HepG2 (cell line): ENCODE results near the gene MBD3. TPM values are rescaled to one million over a fixed set of nuclear protein-coding genes. Genes with fewer than 3 reads are reported as not detected.

Experiments used
- GABPB1 ChIP-seq: IDR thresholded peaks from 2 replicates; pipeline ENCODE4 v1.6.1; 2016; ENCODE audit warnings: mild to moderate bottlenecking, missing genetic modification reagents, moderate library complexity, missing compliant biosample characterization
- RARA ChIP-seq: IDR thresholded peaks from 2 replicates; pipeline ENCODE4 v1.6.1; 2016; ENCODE audit warnings: missing genetic modification reagents, missing compliant biosample characterization
- SSRP1 ChIP-seq: IDR thresholded peaks from 2 replicates; pipeline ENCODE4 v1.6.1; 2016; ENCODE audit warnings: control low read depth
- TARDBP ChIP-seq: sonication (generic); formaldehyde crosslinking; IDR thresholded peaks from 2 replicates; pipeline ENCODE4 v1.8.0; 2022; ENCODE audit warnings: mild to moderate bottlenecking, missing genetic modification reagents
- ZBTB1 ChIP-seq: sonication (generic); formaldehyde crosslinking; IDR thresholded peaks from 2 replicates; pipeline ENCODE4 v1.4.0; 2020; ENCODE audit warnings: missing genetic modification reagents, borderline replicate concordance
- ZBTB38 ChIP-seq: sonication (generic); formaldehyde crosslinking; IDR thresholded peaks from 2 replicates; pipeline ENCODE4 v1.5.1; 2020; ENCODE audit warnings: mild to moderate bottlenecking, missing genetic modification reagents
- ZC3H4 ChIP-seq: sonication (generic); formaldehyde crosslinking; IDR thresholded peaks from 2 replicates; pipeline ENCODE4 v1.4.0; 2020; ENCODE audit warnings: missing genetic modification reagents, borderline replicate concordance
- ZNF251 ChIP-seq: sonication (generic); formaldehyde crosslinking; IDR thresholded peaks from 2 replicates; pipeline ENCODE4 v1.9.0; 2021; ENCODE audit warnings: mild to moderate bottlenecking, missing genetic modification reagents
- ZNF496 ChIP-seq: sonication (generic); formaldehyde crosslinking; IDR thresholded peaks from 2 replicates; pipeline ENCODE4 v1.8.1; 2023; ENCODE audit warnings: mild to moderate bottlenecking, moderate library complexity, missing genetic modification reagents; ENCODE audit not compliant: insufficient replicate concordance
- polyA plus RNA-seq, 8 experiments: library from polyadenylated mRNA; depleted of rRNA in 3 of 8; stranded (reverse) in 7 of 8; unstranded in 1 of 8; fragments of >200 nt; fragmentation: Illumina TruSeq in 4 of 8; extraction: Trizol in 4 of 8; gene quantifications; 2 replicates each; pipeline versions ENCODE4 v1.2.1 to v1.2.3, GENCODE V29; 2011 to 2016; ENCODE audit warnings: low read depth in 4 of 8, missing spikeins in 1 of 8, mixed read lengths in 1 of 8; ENCODE audit not compliant: insufficient read depth in 1 of 8
- total RNA-seq, 5 experiments: library from RNA; depleted of rRNA; stranded (reverse); fragments of >200 nt; fragmentation: Illumina TruSeq; extraction: Trizol; gene quantifications; 2 replicates each; pipeline ENCODE4 v1.2.3, GENCODE V29; 2016; ENCODE audit warnings: low read depth in 1 of 5
- TF ChIP-seq, protein P1 (sequence below): sonication (generic); formaldehyde crosslinking; conservative IDR thresholded peaks from 2 replicates; pipeline ENCODE4 v1.8.0; 2022; ENCODE audit warnings: missing genetic modification reagents
- TF ChIP-seq, protein P2 (sequence below): sonication (generic); formaldehyde crosslinking; IDR thresholded peaks from 2 replicates; pipeline ENCODE4 v1.4.0; 2020; ENCODE audit warnings: mild to moderate bottlenecking, missing genetic modification reagents
- TF ChIP-seq, protein P3 (sequence below): sonication (generic); formaldehyde crosslinking; IDR thresholded peaks from 2 replicates; pipeline ENCODE4 v1.4.0; 2020; ENCODE audit warnings: missing genetic modification reagents
- TF ChIP-seq, protein P4 (sequence below): sonication (generic); formaldehyde crosslinking; IDR thresholded peaks from 2 replicates; pipeline ENCODE4 v1.8.0; 2022; ENCODE audit warnings: missing genetic modification reagents, mild to moderate bottlenecking, borderline replicate concordance
- TF ChIP-seq, protein P5 (sequence below): sonication (generic); formaldehyde crosslinking; IDR thresholded peaks from 2 replicates; pipeline ENCODE4 v1.4.0; 2020; ENCODE audit warnings: mild to moderate bottlenecking, missing genetic modification reagents

The MBD3 gene
- total and polyA plus RNA-seq, 2 of the 13 experiments (the other 11 are each of a cell fraction or from before 2014, with no cell fraction given), result 21.2 to 76.9 TPM

DNA sequence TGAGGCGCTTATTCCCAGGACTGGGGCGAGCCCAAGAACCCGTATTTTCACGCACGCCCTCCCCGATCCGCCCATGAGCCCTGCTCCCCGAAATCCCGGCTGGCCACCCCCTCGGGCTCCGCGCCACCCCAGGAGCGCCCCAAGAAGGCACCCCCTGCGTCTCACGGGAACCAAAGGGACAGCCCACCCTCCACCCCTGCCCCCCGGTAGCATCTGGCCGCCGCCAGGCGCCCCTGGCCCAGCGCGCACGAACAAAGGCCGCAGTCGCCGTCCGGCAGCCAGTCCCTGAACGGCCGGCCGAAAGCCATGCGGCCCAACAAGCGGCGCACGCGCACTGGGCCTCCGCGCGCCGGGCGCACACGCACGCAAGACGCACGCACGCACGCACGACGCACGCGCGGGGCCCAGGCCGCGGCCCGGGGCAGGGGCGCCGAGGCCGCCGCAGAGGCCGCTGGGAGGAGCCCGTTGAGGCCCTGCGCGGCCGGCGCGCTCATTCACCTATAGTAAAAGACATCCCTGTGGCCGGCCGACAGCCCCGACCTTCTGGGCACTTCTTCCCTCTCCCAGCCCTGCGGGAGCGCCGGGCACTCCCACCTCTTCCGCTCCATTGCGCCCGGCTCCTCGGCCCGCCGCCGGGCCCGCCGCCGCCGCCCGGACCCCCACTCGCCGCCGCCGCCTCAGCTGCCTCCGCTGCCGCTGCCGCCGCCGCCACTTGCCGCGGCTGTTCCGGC lies 476 bp downstream of the MBD3 start (continued):
- TF ChIP-seq, protein P1, sequence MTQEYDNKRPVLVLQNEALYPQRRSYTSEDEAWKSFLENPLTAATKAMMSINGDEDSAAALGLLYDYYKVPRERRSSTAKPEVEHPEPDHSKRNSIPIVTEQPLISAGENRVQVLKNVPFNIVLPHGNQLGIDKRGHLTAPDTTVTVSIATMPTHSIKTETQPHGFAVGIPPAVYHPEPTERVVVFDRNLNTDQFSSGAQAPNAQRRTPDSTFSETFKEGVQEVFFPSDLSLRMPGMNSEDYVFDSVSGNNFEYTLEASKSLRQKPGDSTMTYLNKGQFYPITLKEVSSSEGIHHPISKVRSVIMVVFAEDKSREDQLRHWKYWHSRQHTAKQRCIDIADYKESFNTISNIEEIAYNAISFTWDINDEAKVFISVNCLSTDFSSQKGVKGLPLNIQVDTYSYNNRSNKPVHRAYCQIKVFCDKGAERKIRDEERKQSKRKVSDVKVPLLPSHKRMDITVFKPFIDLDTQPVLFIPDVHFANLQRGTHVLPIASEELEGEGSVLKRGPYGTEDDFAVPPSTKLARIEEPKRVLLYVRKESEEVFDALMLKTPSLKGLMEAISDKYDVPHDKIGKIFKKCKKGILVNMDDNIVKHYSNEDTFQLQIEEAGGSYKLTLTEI (CRISPR knock-in tag), result no peak
- TF ChIP-seq ZNF496 (CRISPR knock-in tag), result no peak
- 0 out of 2 replicates have a peak, but pooled peaks have one; percentile 39 for TF ChIP-seq SSRP1
- TF ChIP-seq GABPB1 (CRISPR knock-in tag), result peak; percentile 55
- no peak for TF ChIP-seq ZBTB1
- TF ChIP-seq TARDBP (CRISPR knock-in tag), result peak; percentile 40; the same call in 1 of the 2 replicates
- no peak for TF ChIP-seq RARA (CRISPR knock-in tag)
- TF ChIP-seq, protein P2, sequence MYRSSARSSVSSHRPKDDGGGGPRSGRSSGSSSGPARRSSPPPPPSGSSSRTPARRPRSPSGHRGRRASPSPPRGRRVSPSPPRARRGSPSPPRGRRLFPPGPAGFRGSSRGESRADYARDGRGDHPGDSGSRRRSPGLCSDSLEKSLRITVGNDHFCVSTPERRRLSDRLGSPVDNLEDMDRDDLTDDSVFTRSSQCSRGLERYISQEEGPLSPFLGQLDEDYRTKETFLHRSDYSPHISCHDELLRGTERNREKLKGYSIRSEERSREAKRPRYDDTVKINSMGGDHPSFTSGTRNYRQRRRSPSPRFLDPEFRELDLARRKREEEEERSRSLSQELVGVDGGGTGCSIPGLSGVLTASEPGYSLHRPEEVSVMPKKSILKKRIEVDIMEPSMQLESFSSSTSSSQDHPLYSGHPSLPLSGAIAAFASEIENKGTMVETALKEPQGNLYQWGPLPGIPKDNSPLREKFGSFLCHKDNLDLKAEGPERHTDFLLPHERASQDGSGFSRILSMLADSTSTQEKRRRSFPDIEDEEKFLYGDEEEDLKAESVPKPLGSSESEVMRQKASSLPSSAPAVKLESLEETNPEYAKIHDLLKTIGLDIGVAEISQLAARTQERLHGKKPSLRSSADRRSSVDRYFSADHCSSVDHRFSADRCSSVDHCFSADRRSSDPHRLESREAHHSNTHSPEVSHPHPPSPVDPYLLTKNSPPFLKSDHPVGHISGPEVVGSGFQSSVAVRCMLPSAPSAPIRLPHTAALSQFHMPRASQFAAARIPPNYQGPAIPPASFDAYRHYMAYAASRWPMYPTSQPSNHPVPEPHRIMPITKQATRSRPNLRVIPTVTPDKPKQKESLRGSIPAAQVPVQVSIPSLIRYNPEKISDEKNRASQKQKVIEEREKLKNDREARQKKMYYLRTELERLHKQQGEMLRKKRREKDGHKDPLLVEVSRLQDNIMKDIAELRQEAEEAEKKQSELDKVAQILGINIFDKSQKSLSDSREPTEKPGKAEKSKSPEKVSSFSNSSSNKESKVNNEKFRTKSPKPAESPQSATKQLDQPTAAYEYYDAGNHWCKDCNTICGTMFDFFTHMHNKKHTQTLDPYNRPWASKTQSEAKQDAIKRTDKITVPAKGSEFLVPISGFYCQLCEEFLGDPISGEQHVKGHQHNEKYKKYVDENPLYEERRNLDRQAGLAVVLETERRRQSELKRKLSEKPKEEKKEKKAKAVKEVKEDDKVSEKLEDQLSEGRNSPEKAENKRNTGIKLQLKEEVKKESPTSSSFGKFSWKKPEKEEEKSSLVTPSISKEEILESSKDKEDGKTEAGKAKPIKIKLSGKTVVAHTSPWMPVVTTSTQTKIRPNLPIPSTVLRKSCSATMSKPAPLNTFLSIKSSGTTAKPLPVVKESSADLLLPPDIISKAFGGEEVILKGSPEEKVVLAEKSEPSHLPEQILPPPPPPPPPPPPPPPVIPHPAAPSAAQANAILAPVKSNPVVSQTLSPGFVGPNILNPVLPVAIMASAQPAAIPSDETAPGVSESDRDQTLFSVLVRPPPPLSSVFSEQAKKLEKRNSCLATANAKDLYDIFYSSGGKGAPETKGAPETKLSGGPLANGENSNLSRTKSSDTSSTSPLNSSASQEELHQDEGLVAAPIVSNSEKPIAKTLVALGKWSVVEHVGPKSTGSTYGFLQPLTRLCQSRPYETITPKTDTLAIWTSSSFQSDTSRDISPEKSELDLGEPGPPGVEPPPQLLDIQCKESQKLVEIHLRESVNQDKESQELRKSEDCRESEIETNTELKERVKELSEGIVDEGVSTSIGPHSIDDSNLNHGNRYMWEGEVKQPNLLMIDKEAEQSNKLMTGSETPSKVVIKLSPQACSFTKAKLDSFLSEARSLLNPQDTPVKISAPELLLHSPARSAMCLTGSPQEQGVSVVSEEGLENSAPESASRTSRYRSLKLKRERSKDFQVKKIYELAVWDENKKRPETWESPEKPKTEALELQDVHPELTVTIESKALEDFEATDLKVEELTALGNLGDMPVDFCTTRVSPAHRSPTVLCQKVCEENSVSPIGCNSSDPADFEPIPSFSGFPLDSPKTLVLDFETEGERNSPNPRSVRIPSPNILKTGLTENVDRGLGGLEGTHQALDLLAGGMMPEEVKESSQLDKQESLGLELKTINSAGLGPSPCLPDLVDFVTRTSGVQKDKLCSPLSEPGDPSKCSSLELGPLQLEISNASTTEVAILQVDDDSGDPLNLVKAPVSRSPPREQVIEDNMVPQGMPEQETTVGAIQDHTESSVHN, result 0 out of 2 replicates have a peak, but pooled peaks have one; percentile 75
- 0 out of 2 replicates have a peak, but pooled peaks have one; percentile 29 for TF ChIP-seq ZBTB38
- TF ChIP-seq, protein P3, sequence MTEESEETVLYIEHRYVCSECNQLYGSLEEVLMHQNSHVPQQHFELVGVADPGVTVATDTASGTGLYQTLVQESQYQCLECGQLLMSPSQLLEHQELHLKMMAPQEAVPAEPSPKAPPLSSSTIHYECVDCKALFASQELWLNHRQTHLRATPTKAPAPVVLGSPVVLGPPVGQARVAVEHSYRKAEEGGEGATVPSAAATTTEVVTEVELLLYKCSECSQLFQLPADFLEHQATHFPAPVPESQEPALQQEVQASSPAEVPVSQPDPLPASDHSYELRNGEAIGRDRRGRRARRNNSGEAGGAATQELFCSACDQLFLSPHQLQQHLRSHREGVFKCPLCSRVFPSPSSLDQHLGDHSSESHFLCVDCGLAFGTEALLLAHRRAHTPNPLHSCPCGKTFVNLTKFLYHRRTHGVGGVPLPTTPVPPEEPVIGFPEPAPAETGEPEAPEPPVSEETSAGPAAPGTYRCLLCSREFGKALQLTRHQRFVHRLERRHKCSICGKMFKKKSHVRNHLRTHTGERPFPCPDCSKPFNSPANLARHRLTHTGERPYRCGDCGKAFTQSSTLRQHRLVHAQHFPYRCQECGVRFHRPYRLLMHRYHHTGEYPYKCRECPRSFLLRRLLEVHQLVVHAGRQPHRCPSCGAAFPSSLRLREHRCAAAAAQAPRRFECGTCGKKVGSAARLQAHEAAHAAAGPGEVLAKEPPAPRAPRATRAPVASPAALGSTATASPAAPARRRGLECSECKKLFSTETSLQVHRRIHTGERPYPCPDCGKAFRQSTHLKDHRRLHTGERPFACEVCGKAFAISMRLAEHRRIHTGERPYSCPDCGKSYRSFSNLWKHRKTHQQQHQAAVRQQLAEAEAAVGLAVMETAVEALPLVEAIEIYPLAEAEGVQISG, result peak; percentile 74
- no peak for TF ChIP-seq ZC3H4 (CRISPR knock-in tag)
- no peak for TF ChIP-seq ZNF251 (CRISPR knock-in tag)
- TF ChIP-seq, protein P4, sequence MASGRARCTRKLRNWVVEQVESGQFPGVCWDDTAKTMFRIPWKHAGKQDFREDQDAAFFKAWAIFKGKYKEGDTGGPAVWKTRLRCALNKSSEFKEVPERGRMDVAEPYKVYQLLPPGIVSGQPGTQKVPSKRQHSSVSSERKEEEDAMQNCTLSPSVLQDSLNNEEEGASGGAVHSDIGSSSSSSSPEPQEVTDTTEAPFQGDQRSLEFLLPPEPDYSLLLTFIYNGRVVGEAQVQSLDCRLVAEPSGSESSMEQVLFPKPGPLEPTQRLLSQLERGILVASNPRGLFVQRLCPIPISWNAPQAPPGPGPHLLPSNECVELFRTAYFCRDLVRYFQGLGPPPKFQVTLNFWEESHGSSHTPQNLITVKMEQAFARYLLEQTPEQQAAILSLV (CRISPR knock-in tag), result peak; percentile 60; the same call in 1 of the 2 replicates
- TF ChIP-seq, protein P5, sequence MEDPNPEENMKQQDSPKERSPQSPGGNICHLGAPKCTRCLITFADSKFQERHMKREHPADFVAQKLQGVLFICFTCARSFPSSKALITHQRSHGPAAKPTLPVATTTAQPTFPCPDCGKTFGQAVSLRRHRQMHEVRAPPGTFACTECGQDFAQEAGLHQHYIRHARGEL (CRISPR knock-in tag), result no peak
